DND-41 (cell line): ENCODE data around the gene GABBR2.

Experiments used
- CTCF ChIP-seq: IDR thresholded peaks from 2 replicates; pipeline ENCODE4 v1.5.1; 2012; ENCODE audit warnings: borderline replicate concordance, low read length, moderate library complexity, mild to moderate bottlenecking; ENCODE audit not compliant: poor library complexity, severe bottlenecking; ENCODE audit errors: extremely low read depth
- EZH2 ChIP-seq: IDR thresholded peaks from 3 replicates; pipeline ENCODE4 v1.6.1; 2012; ENCODE audit warnings: borderline replicate concordance, low read depth, mild to moderate bottlenecking, moderate library complexity, low read length, inconsistent platforms; ENCODE audit not compliant: severe bottlenecking

- no peak for TF ChIP-seq CTCF
- no peak for TF ChIP-seq EZH2
Observed at GRCh38 chr9:98240475-98240874, 468.3 kb downstream of the GABBR2 start.
